Stimulated activated naive CD8-positive, alpha-beta T cell treated with anti-CD3 and anti-CD28 coated beads, Interleukin-15, amount 100 ng/mL, for 72 hours (primary cell): ENCODE results near the gene ISLR.

ENCODE experiments used
- ATAC-seq: fragments of 150-1000 bp; cut with Tn5 transposase; 2 replicates; pipeline ENCODE4 v1.10.0; 2021; ENCODE audit warnings: mild to moderate bottlenecking, moderate library complexity
- DNase-seq, 2 donors: peaks; one replicate each; pipeline ENCODE4 v3.0.0; 2021 to 2022
- H3K27ac Mint-ChIP-seq, 2 donors: one replicate each; pipeline ENCODE4 v1.8.0; 2022; ENCODE audit warnings: mild to moderate bottlenecking in 2 of 2, mixed read lengths in 2 of 2, moderate library complexity in 2 of 2
- H3K27me3 Mint-ChIP-seq: one replicate; pipeline ENCODE4 v1.8.0; 2022; ENCODE audit warnings: mixed read lengths
- H3K4me1 Mint-ChIP-seq: one replicate; pipeline ENCODE4 v1.8.0; 2022; ENCODE audit warnings: mild to moderate bottlenecking, mixed read lengths
- H3K4me3 Mint-ChIP-seq, 2 donors: one replicate each; pipeline ENCODE4 v1.8.0; 2022; ENCODE audit warnings: mild to moderate bottlenecking in 2 of 2, mixed read lengths in 2 of 2, moderate library complexity in 1 of 2
- H3K9me3 Mint-ChIP-seq, 2 donors: one replicate each; pipeline ENCODE4 v1.8.0; 2022; ENCODE audit warnings: mixed read lengths in 2 of 2

The ISLR gene

DNA sequence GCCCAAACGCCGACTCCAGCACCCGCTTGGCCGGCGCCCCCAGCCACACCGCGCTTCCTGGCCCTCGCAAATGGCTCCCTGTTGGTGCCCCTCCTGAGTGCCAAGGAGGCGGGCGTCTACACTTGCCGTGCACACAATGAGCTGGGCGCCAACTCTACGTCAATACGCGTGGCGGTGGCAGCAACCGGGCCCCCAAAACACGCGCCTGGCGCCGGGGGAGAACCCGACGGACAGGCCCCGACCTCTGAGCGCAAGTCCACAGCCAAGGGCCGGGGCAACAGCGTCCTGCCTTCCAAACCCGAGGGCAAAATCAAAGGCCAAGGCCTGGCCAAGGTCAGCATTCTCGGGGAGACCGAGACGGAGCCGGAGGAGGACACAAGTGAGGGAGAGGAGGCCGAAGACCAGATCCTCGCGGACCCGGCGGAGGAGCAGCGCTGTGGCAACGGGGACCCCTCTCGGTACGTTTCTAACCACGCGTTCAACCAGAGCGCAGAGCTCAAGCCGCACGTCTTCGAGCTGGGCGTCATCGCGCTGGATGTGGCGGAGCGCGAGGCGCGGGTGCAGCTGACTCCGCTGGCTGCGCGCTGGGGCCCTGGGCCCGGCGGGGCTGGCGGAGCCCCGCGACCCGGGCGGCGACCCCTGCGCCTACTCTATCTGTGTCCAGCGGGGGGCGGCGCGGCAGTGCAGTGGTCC lies 39.7 kb upstream of the ISLR start:
- Mint-ChIP-seq H3K27me3 (peaks cover 100% of the 10 kb centered on the region), H3K4me3 (no peak overlapping the region), H3K4me1 (peaks cover 73% of the 10 kb centered on the region), H3K9me3 (no peaks in the 10 kb centered on the region), H3K27ac (no peak overlapping the region)
- DNase-seq (peak in 1 of 2 donors; percentile 30), ATAC-seq (no peak)

DNA sequence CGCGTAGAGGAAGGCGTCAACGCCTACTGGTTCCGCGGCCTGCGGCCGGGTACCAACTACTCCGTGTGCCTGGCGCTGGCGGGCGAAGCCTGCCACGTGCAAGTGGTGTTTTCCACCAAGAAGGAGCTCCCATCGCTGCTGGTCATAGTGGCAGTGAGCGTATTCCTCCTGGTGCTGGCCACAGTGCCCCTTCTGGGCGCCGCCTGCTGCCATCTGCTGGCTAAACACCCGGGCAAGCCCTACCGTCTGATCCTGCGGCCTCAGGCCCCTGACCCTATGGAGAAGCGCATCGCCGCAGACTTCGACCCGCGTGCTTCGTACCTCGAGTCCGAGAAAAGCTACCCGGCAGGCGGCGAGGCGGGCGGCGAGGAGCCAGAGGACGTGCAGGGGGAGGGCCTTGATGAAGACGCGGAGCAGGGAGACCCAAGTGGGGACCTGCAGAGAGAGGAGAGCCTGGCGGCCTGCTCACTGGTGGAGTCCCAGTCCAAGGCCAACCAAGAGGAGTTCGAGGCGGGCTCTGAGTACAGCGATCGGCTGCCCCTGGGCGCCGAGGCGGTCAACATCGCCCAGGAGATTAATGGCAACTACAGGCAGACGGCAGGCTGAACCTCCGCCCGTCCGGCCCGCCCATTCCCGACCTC lies 39.0 kb upstream of the ISLR start:
- H3K9me3 Mint-ChIP-seq, result no peaks in the 10 kb centered on the region
- H3K4me1 Mint-ChIP-seq, result peaks cover 69% of the 10 kb centered on the region
- no peak overlapping the region for H3K27ac Mint-ChIP-seq
- peaks cover 100% of the 10 kb centered on the region for H3K27me3 Mint-ChIP-seq
- ATAC-seq, result no peak
- peak overlapping the region; percentile 51 for H3K4me3 Mint-ChIP-seq
- DNase-seq, result peak in 1 of 2 donors; percentile 46

- no peak overlapping the region for H3K27ac Mint-ChIP-seq
- ATAC-seq, result no peak
Measured at GRCh38 chr15:74135041-74135565, 38.4 kb upstream of the ISLR start.

DNA sequence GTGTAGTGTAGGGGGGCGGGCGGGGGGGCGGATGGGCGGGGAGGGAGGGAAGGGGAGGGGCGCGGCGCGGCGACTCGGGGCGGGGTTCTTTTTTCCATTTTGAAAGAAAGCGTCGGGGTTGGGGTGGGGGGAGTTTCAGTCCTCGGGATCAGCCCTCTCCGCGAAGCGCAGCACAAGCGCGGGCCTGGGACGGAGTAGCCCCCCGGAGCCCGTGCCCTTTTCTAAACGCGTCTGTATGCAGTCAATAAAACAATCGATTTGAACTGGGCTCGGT lies 37.0 kb upstream of the ISLR start:
- no peak for DNase-seq
- H3K27ac Mint-ChIP-seq, result peak overlapping the region in 1 of 2 donors; percentile 37

More at GRCh38 chr15:74135041-74135565, 38.4 kb upstream of the ISLR start:
- DNase-seq, result no peak
- peaks cover 68% of the 10 kb centered on the region for H3K4me1 Mint-ChIP-seq
- peaks cover 96% of the 10 kb centered on the region for H3K27me3 Mint-ChIP-seq
- H3K4me3 Mint-ChIP-seq, result peak overlapping the region; percentile 51
- H3K9me3 Mint-ChIP-seq, result no peaks in the 10 kb centered on the region

GRCh38 chr15:74136814-74137536 lies 36.5 kb upstream of the ISLR start:
- Mint-ChIP-seq H3K27me3 (peaks cover 80% of the 10 kb centered on the region), H3K9me3 (no peaks in the 10 kb centered on the region), H3K27ac (peak overlapping the region in 1 of 2 donors; percentile 37), H3K4me3 (peak overlapping the region; percentile 50 to 73), H3K4me1 (peaks cover 53% of the 10 kb centered on the region)
- ATAC-seq (no peak), DNase-seq (no peak)

More for the DNA sequence above, 37.0 kb upstream of the ISLR start:
- H3K4me3 Mint-ChIP-seq, result peak overlapping the region; percentile 50 to 73
- no peaks in the 10 kb centered on the region for H3K9me3 Mint-ChIP-seq
- no peak for ATAC-seq
- peaks cover 58% of the 10 kb centered on the region for H3K4me1 Mint-ChIP-seq
- peaks cover 82% of the 10 kb centered on the region for H3K27me3 Mint-ChIP-seq

GRCh38 chr15:74137537-74137894 lies 36.0 kb upstream of the ISLR start:
- Mint-ChIP-seq H3K27me3 (peaks cover 80% of the 10 kb centered on the region), H3K4me3 (no peak overlapping the region), H3K4me1 (peaks cover 49% of the 10 kb centered on the region), H3K9me3 (no peaks in the 10 kb centered on the region), H3K27ac (no peak overlapping the region)
- DNase-seq, result no peak
- no peak for ATAC-seq

DNA sequence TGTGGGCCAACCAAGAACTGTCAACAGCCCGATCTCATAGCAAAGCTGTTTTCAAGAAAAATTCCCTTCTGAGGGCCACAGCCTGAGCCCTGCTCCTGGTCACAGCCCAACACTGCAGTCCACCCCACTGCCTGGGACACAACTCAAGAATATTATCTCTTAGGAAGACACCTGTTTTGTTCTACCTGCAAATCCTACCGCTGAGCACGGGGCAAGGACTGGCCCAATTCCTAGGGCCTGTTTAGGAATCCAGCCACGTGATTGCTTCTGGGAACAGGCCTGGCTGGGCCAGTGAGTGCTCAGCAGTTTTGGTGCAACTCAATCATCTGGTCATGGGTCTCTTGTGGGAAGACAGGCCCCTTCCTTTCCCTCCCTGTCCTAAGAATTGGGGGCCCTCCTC lies 34.9 kb upstream of the ISLR start:
- DNase-seq (no peak), ATAC-seq (no peak)
- Mint-ChIP-seq H3K27me3 (peaks cover 72% of the 10 kb centered on the region), H3K4me1 (peaks cover 39% of the 10 kb centered on the region), H3K27ac (no peak overlapping the region), H3K4me3 (no peak overlapping the region), H3K9me3 (no peaks in the 10 kb centered on the region)

- no peaks in the 10 kb centered on the region for H3K9me3 Mint-ChIP-seq
- no peak overlapping the region for H3K27ac Mint-ChIP-seq
- ATAC-seq, result no peak
- peaks cover 65% of the 10 kb centered on the region for H3K27me3 Mint-ChIP-seq
- no peak for DNase-seq
- H3K4me3 Mint-ChIP-seq, result no peak overlapping the region
- H3K4me1 Mint-ChIP-seq, result peaks cover 16% of the 10 kb centered on the region
Measured at GRCh38 chr15:74141591-74141990, 31.9 kb upstream of the ISLR start.

GRCh38 chr15:74144153-74144775 lies 29.2 kb upstream of the ISLR start:
- Mint-ChIP-seq H3K27me3 (peaks cover 61% of the 10 kb centered on the region), H3K27ac (no peak overlapping the region), H3K4me1 (peaks cover 7% of the 10 kb centered on the region), H3K4me3 (no peak overlapping the region), H3K9me3 (peaks cover 0 to 7% of the 10 kb centered on the region in 2 donors)
- DNase-seq, result no peak
- ATAC-seq, result no peak

DNA sequence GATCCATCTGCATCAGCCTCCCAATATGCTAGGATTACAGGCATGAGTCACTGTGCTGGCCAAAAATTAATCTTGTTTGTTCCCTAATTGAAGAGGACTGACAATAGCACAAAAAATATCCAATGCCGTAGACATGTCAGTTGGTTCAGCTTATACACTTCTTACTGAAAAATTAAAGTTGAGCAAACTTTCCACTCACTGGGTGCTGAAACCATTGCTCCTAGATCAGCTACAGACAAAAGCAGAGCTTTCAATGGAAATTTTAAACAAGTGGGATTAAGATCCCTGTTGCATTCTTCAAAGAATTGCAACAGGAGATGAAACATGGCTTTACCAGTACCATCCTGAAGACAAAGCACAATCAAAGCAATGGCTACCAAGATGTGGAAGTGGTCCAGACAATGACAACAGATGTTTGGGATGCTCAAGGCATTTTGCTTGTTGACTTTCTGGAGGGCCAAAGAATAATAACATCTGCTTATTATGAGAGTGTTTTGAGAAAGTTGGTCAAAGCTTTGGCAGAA lies 27.2 kb upstream of the ISLR start:
- no peak overlapping the region for H3K4me3 Mint-ChIP-seq
- peaks cover 0 to 7% of the 10 kb centered on the region in 2 donors for H3K9me3 Mint-ChIP-seq
- H3K4me1 Mint-ChIP-seq, result no peaks in the 10 kb centered on the region
- H3K27ac Mint-ChIP-seq, result no peak overlapping the region
- H3K27me3 Mint-ChIP-seq, result peaks cover 72% of the 10 kb centered on the region
- DNase-seq (no peak), ATAC-seq (no peak)

- H3K27me3 Mint-ChIP-seq, result peaks cover 71% of the 10 kb centered on the region
- H3K9me3 Mint-ChIP-seq, result peaks cover 0 to 7% of the 10 kb centered on the region in 2 donors
- H3K4me3 Mint-ChIP-seq, result no peak overlapping the region
- H3K27ac Mint-ChIP-seq, result no peak overlapping the region
- ATAC-seq, result no peak
- H3K4me1 Mint-ChIP-seq, result no peaks in the 10 kb centered on the region
- no peak for DNase-seq
Measured at GRCh38 chr15:74147051-74147450, 26.5 kb upstream of the ISLR start.

GRCh38 chr15:74155766-74156417 lies 17.6 kb upstream of the ISLR start:
- no peak for ATAC-seq
- H3K9me3 Mint-ChIP-seq, result no peaks in the 10 kb centered on the region
- DNase-seq, result no peak
- H3K27me3 Mint-ChIP-seq, result peaks cover 27% of the 10 kb centered on the region
- H3K4me3 Mint-ChIP-seq, result no peak overlapping the region
- H3K27ac Mint-ChIP-seq, result no peak overlapping the region
- H3K4me1 Mint-ChIP-seq, result peaks cover 42% of the 10 kb centered on the region

- ATAC-seq (no peak), DNase-seq (no peak)
- H3K9me3 Mint-ChIP-seq, result no peaks in the 10 kb centered on the region
- no peak overlapping the region for H3K4me3 Mint-ChIP-seq
- peaks cover 42% of the 10 kb centered on the region for H3K4me1 Mint-ChIP-seq
- no peak overlapping the region for H3K27ac Mint-ChIP-seq
- H3K27me3 Mint-ChIP-seq, result peaks cover 21% of the 10 kb centered on the region
Measured at GRCh38 chr15:74156678-74157411, 16.7 kb upstream of the ISLR start.

DNA sequence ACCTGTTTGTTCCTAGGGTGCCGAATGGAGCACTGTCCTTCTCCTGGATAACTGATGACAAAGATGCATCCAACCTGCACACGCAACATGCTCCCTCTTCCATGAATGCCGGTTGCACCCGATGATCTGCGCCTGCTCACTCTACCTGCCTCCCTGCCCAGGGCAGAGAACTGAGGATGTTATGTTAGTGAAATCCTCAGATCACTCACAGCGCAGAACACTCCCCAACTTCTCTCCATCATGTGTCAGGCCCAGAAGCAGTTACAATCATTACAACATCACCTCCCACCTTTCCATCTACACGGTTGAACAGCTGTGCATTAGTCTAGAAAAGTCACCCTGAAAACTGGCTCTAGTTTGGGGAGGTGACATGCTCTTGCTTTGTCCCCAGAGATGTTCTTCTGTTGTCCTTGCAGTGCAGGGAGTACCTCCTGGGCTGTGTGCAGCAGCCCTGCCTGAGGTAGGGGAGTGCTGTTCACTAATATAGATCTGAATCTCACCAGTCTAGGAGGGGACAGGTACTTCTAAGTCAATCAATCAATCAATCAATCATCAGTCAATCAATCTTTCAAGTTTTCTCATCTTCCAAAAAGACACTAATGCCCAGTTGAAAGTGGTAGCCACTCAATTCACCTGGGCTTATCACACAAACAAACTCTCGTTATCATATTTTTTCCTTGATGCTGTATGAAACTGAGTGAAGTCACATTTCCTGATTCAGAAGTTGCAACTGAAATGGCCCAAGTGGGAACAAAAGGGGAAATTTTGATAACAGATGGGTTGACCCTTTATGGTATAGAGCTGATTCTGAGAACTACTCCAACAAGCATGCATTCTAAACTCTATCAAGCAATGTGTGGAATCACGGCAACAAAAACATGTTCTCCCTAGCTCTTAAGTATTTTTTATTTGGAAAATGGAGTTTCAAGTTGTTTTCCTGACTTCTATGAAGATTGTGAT lies 15.4 kb upstream of the ISLR start:
- no peak overlapping the region for H3K27ac Mint-ChIP-seq
- H3K4me1 Mint-ChIP-seq, result peaks cover 42% of the 10 kb centered on the region
- H3K27me3 Mint-ChIP-seq, result peaks cover 25% of the 10 kb centered on the region
- ATAC-seq, result no peak
- DNase-seq, result no peak
- H3K9me3 Mint-ChIP-seq, result no peaks in the 10 kb centered on the region
- no peak overlapping the region for H3K4me3 Mint-ChIP-seq
